GM12878 (cell line): Measurements from ENCODE around the gene PAEP. TPM values are rescaled to one million over a fixed set of nuclear protein-coding genes. Genes with fewer than 3 reads are reported as not detected.

Experiments used
- ATAC-seq: fragments of 200-7000 bp; cut with Tn5 transposase; 3 replicates; pipeline ENCODE4 v1.9.1; 2020; ENCODE audit warnings: mild to moderate bottlenecking, moderate library complexity
- BruUV-seq: library from RNA; stranded (reverse); fragments of 400-500 nt; replicated peaks from 2 replicates; lab custom pipeline; 2021; lab: Mats Ljungman, UMichigan
- CTCF ChIA-PET: fragments of 300-600 bp; sonication (Branson Sonifier 250); formaldehyde crosslinking; extraction: SDS; loops from one replicate; lab custom pipeline; 2021; ENCODE audit warnings: inconsistent platforms; lab: Yijun Ruan, JAX
- POLR2A ChIA-PET: fragments of 350-600 bp; formaldehyde crosslinking; extraction: SDS; loops from one replicate; lab custom pipeline; 2021; ENCODE audit warnings: inconsistent platforms; lab: Charles Lee
- RAD21 ChIA-PET: fragments of 300-600 bp; sonication (Branson Sonifier 250); formaldehyde crosslinking; loops from one replicate; lab custom pipeline; 2023; ENCODE audit warnings: antibody characterized with exemption; ENCODE audit not compliant: unreplicated experiment; lab: Charles Lee
- SMC1A ChIA-PET: fragments of 300-600 bp; sonication (Branson Sonifier 250); formaldehyde crosslinking; loops from one replicate; lab custom pipeline; 2023; ENCODE audit not compliant: unreplicated experiment, uncharacterized antibody; lab: Charles Lee
- DNase-seq: peaks from one replicate; pipeline ENCODE4 v3.0.0-alpha.2; 2011; ENCODE audit warnings: low read depth, low spot score
- FAIRE-seq: peaks from 3 replicates; lab custom pipeline; 2011; peaks lifted over from hg19 to GRCh38; lab: Jason Lieb, UNC
- H2AFZ ChIP-seq: 2 replicates; pipeline ENCODE4 v1.6.0; 2011; ENCODE audit warnings: low read depth, low read length, control low read depth; ENCODE audit not compliant: control insufficient read depth
- H3K27ac ChIP-seq: 2 replicates; pipeline ENCODE4 v1.5.1; 2011; ENCODE audit warnings: control low read depth; ENCODE audit not compliant: control insufficient read depth, insufficient read depth
- H3K27me3 ChIP-seq, 2 experiments: replicated peaks in 1 of 2; 2 replicates each; pipeline versions ENCODE4 v1.6.0 to v1.6.1; 2011; ENCODE audit warnings: low read length in 1 of 2; ENCODE audit not compliant: control insufficient read depth in 2 of 2, insufficient read depth in 2 of 2
- H3K36me3 ChIP-seq, 2 experiments: 2 replicates each; pipeline ENCODE4 v1.5.1; 2011; ENCODE audit warnings: low read length in 1 of 2; ENCODE audit not compliant: control insufficient read depth in 2 of 2, insufficient read depth in 2 of 2
- H3K4me1 ChIP-seq: 2 replicates; pipeline ENCODE4 v1.6.1; 2011; ENCODE audit warnings: mild to moderate bottlenecking, low read length, moderate library complexity, mixed read lengths; ENCODE audit not compliant: control insufficient read depth, insufficient read depth
- H3K4me2 ChIP-seq: 2 replicates; pipeline ENCODE4 v1.6.0; 2011; ENCODE audit warnings: control low read depth; ENCODE audit not compliant: control insufficient read depth, insufficient read depth
- H3K4me3 ChIP-seq: fragments of 200-600 bp; sonication (generic); 2 replicates; pipeline ENCODE4 v1.5.1; 2016
- H3K79me2 ChIP-seq: 2 replicates; pipeline ENCODE4 v1.6.0; 2011; ENCODE audit warnings: low read length; ENCODE audit not compliant: control insufficient read depth, insufficient read depth
- H3K9ac ChIP-seq: 2 replicates; pipeline ENCODE4 v1.8.0; 2011; ENCODE audit warnings: low read length, control low read depth, mixed read lengths; ENCODE audit not compliant: control insufficient read depth, insufficient read depth
- H3K9me3 ChIP-seq: replicated peaks from 3 replicates; pipeline ENCODE4 v1.5.1; 2011; ENCODE audit warnings: mild to moderate bottlenecking, low read length; ENCODE audit not compliant: control insufficient read depth, insufficient read depth
- H4K20me1 ChIP-seq: 2 replicates; pipeline ENCODE4 v1.6.0; 2011; ENCODE audit not compliant: control insufficient read depth, insufficient read depth
- FOXM1 ChIP-seq: IDR thresholded peaks from 2 replicates; pipeline ENCODE4 v1.6.1; 2012; ENCODE audit warnings: low read depth, mild to moderate bottlenecking, inconsistent platforms, low read length, moderate library complexity
- MEF2A ChIP-seq: IDR thresholded peaks from 2 replicates; pipeline ENCODE4 v1.6.1; 2011; ENCODE audit warnings: low read depth, mild to moderate bottlenecking, low read length, moderate library complexity; ENCODE audit not compliant: insufficient read depth
- NR2F1 ChIP-seq: fragments of 450-650 bp; conservative IDR thresholded peaks from 2 replicates; pipeline ENCODE4 v1.6.1; 2017; ENCODE audit warnings: mild to moderate bottlenecking
- RAD21 ChIP-seq: IDR thresholded peaks from 2 replicates; pipeline ENCODE4 v1.6.1; 2011; ENCODE audit warnings: mild to moderate bottlenecking, low read depth, low read length, moderate library complexity; ENCODE audit not compliant: insufficient read depth
- RUNX3 ChIP-seq: IDR thresholded peaks from 2 replicates; pipeline ENCODE4 v1.6.1; 2012; ENCODE audit warnings: low read length, inconsistent platforms
- SPI1 ChIP-seq: IDR thresholded peaks from 2 replicates; pipeline ENCODE4 v1.6.1; 2011; ENCODE audit warnings: low read depth, mild to moderate bottlenecking, low read length, moderate library complexity, borderline replicate concordance; ENCODE audit not compliant: insufficient read depth
- STAT1 ChIP-seq: fragments of 450-650 bp; conservative IDR thresholded peaks from 2 replicates; pipeline ENCODE4 v1.6.1; 2014; ENCODE audit warnings: antibody characterized with exemption, mild to moderate bottlenecking
- SUPT20H ChIP-seq: IDR thresholded peaks from 2 replicates; pipeline ENCODE4 v1.6.1; 2011; ENCODE audit warnings: low read depth, mild to moderate bottlenecking, low read length, moderate library complexity, borderline replicate concordance; ENCODE audit not compliant: control insufficient read depth
- SUZ12 ChIP-seq: fragments of 200-600 bp; sonication (generic); IDR thresholded peaks from one replicate; pipeline ENCODE4 v1.6.1; 2018; ENCODE audit warnings: antibody characterized with exemption, mild to moderate bottlenecking; ENCODE audit not compliant: unreplicated experiment
- TCF12 ChIP-seq: IDR thresholded peaks from 2 replicates; pipeline ENCODE4 v1.6.1; 2011; ENCODE audit warnings: low read depth, mild to moderate bottlenecking, low read length
- ZNF274 ChIP-seq: IDR thresholded peaks from one replicate; pipeline ENCODE4 v1.8.0; 2011; ENCODE audit not compliant: insufficient read length, insufficient read depth
- WGBS: methylation state at CpG from one replicate; pipeline ENCODE4 v1.1.6; 2016; ENCODE audit warnings: low lambda C conversion rate; ENCODE audit not compliant: insufficient replicate concordance, insufficient coverage; ENCODE audit errors: missing lambda C conversion rate; 5-methylcytosine and 5-hydroxymethylcytosine counted together
- in situ Hi-C: fragments of 300-500 bp; cut with MboI; formaldehyde crosslinking; loops from 9 replicates; pipeline ENCODE4 v1.14.3; 2018; ENCODE audit warnings: mixed read lengths
- intact Hi-C: fragments of 100-400 bp; cut with micrococcal nuclease; formaldehyde crosslinking; loops from one replicate; pipeline ENCODE4 v1.14.2; 2022; ENCODE audit not compliant: unreplicated experiment
- polyA plus RNA-seq, 11 experiments: library from polyadenylated mRNA; depleted of rRNA in 4 of 11; unstranded in 6 of 11; stranded (reverse) in 5 of 11; fragments of >200 nt; fragmentation: Nextera tagmentation in 4 of 11; fragmentation: Illumina TruSeq in 1 of 11; extraction: Ambion mirVana in 4 of 11; extraction: Trizol in 1 of 11; gene quantifications; 1 replicate in 1 of 11; 2 replicates in 10 of 11; pipeline versions ENCODE4 v1.2.1 to v1.2.3, GENCODE V29; 2011 to 2016; ENCODE audit warnings: inconsistent platforms in 2 of 11, missing spikeins in 2 of 11, low read depth in 1 of 11
- total RNA-seq, 4 experiments: library from RNA; depleted of rRNA in 3 of 4; stranded (reverse); fragments of >200 nt in 3 of 4; fragmentation: Illumina TruSeq in 1 of 4; extraction: Trizol in 1 of 4; gene quantifications; 2 replicates each; pipeline versions ENCODE4 v1.2.1 to v1.2.3, GENCODE V29; 2013 to 2021
- TF ChIP-seq, protein P1 (sequence below): IDR thresholded peaks from 2 replicates; pipeline ENCODE4 v1.6.1; 2012; ENCODE audit warnings: low read depth, low read length, improper control_type of control experiment
- TF ChIP-seq, protein P2 (sequence below): fragments of 450-650 bp; IDR thresholded peaks from 2 replicates; pipeline ENCODE4 v1.6.1; 2017; ENCODE audit warnings: low read depth, mild to moderate bottlenecking, moderate library complexity
- TF ChIP-seq, protein P3 (sequence below): fragments of 450-650 bp; IDR thresholded peaks from 2 replicates; pipeline ENCODE4 v1.6.1; 2016; ENCODE audit warnings: mild to moderate bottlenecking
- TF ChIP-seq, protein P4 (sequence below): IDR thresholded peaks from 2 replicates; pipeline ENCODE4 v1.6.1; 2012; ENCODE audit warnings: mild to moderate bottlenecking, low read depth, low read length

Gene PAEP
- total and polyA plus RNA-seq, 10 of the 15 experiments (the other 5 are each of a cell fraction or from before 2014, with no cell fraction given) = not detected

DNA sequence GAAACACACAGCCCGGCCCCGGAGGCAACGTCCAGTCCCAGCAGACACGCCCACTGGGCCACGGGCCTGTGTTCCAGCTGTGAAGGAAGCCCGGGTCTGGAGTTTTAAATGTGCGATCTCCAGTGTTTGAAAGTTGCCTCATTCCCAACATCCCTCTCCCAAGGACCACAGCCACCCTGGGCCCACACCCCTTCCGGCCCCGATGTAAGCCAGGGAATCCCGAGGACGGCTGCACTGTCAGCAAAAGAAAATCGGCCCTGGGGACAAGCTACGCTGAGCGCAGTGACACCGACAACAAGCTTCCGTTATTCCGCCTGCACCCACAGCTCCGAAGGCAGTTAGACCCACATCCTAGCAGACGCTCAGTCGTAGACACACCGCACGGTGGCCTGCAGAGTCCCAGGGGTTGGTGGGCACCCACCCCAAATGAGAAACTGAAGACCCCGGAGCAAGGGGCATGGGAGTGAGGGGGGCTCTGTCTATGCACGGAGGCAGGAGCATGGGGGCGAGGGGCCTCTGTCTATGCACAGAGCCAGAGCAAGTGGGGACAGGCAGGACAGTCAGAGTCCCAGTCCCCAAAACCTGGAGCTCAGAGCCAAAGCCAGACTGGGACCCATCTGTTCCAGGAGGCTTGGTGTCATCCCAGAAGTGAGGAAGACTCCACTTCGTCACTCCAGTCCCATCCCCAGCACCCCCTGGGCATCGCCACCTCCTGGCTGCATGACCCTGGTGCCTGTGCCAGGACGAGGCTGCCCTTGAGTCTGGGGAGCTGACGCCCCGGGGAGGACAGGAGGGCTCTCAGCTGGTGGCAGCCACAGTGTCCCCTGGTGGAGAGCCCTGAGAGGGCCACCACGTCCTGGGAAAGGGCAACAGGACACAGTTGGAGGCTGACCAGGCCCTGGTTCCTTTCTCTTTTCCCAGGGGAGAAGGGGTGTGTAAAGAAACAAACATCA is 54.4 kb downstream of the PAEP start:
- no TSS peak for BruUV-seq
- 40% methylated on average over 31 of the region's 31 CpGs for WGBS
- no peak overlapping the region for H3K27ac ChIP-seq
- CTCF ChIA-PET = no interaction called here
- no peak overlapping the region for H3K9ac ChIP-seq
- RAD21 ChIA-PET = no interaction called here
- H3K4me1 ChIP-seq = no peaks in the 10 kb centered on the region
- in situ Hi-C loops = no loop called here
- FAIRE-seq = no peak
- no peaks in the 10 kb centered on the region for H3K36me3 ChIP-seq
- H3K79me2 ChIP-seq = no peaks in the 10 kb centered on the region
- no peaks in the 10 kb centered on the region for H4K20me1 ChIP-seq
- H3K9me3 ChIP-seq = no peaks in the 10 kb centered on the region
- no peak for DNase-seq
- no peak for ATAC-seq
- intact Hi-C loops = no loop called here
- no peak overlapping the region for H2AFZ ChIP-seq
- POLR2A ChIA-PET = no interaction called here
- H3K4me2 ChIP-seq = no peak overlapping the region
- no peaks in the 10 kb centered on the region; a peak in 1 of 4 replicates for H3K27me3 ChIP-seq
- SMC1A ChIA-PET = no interaction called here
- no peak overlapping the region for H3K4me3 ChIP-seq
- no peak for TF ChIP-seq NR2F1
- TF ChIP-seq RAD21 = no peak
- TF ChIP-seq, protein P1, sequence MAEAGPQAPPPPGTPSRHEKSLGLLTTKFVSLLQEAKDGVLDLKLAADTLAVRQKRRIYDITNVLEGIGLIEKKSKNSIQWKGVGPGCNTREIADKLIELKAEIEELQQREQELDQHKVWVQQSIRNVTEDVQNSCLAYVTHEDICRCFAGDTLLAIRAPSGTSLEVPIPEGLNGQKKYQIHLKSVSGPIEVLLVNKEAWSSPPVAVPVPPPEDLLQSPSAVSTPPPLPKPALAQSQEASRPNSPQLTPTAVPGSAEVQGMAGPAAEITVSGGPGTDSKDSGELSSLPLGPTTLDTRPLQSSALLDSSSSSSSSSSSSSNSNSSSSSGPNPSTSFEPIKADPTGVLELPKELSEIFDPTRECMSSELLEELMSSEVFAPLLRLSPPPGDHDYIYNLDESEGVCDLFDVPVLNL = no peak
- no peak for TF ChIP-seq MEF2A
- no peak for TF ChIP-seq SPI1
- no peak for TF ChIP-seq STAT1
- TF ChIP-seq SUZ12 = no peak
- TF ChIP-seq, protein P2, sequence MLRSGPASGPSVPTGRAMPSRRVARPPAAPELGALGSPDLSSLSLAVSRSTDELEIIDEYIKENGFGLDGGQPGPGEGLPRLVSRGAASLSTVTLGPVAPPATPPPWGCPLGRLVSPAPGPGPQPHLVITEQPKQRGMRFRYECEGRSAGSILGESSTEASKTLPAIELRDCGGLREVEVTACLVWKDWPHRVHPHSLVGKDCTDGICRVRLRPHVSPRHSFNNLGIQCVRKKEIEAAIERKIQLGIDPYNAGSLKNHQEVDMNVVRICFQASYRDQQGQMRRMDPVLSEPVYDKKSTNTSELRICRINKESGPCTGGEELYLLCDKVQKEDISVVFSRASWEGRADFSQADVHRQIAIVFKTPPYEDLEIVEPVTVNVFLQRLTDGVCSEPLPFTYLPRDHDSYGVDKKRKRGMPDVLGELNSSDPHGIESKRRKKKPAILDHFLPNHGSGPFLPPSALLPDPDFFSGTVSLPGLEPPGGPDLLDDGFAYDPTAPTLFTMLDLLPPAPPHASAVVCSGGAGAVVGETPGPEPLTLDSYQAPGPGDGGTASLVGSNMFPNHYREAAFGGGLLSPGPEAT = no peak
- TF ChIP-seq, protein P3, sequence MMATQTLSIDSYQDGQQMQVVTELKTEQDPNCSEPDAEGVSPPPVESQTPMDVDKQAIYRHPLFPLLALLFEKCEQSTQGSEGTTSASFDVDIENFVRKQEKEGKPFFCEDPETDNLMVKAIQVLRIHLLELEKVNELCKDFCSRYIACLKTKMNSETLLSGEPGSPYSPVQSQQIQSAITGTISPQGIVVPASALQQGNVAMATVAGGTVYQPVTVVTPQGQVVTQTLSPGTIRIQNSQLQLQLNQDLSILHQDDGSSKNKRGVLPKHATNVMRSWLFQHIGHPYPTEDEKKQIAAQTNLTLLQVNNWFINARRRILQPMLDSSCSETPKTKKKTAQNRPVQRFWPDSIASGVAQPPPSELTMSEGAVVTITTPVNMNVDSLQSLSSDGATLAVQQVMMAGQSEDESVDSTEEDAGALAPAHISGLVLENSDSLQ = no peak
- no peak for TF ChIP-seq TCF12
- TF ChIP-seq FOXM1 = no peak
- TF ChIP-seq RUNX3 = no peak
- no peak for TF ChIP-seq SUPT20H
- TF ChIP-seq ZNF274 = no peak
- TF ChIP-seq, protein P4, sequence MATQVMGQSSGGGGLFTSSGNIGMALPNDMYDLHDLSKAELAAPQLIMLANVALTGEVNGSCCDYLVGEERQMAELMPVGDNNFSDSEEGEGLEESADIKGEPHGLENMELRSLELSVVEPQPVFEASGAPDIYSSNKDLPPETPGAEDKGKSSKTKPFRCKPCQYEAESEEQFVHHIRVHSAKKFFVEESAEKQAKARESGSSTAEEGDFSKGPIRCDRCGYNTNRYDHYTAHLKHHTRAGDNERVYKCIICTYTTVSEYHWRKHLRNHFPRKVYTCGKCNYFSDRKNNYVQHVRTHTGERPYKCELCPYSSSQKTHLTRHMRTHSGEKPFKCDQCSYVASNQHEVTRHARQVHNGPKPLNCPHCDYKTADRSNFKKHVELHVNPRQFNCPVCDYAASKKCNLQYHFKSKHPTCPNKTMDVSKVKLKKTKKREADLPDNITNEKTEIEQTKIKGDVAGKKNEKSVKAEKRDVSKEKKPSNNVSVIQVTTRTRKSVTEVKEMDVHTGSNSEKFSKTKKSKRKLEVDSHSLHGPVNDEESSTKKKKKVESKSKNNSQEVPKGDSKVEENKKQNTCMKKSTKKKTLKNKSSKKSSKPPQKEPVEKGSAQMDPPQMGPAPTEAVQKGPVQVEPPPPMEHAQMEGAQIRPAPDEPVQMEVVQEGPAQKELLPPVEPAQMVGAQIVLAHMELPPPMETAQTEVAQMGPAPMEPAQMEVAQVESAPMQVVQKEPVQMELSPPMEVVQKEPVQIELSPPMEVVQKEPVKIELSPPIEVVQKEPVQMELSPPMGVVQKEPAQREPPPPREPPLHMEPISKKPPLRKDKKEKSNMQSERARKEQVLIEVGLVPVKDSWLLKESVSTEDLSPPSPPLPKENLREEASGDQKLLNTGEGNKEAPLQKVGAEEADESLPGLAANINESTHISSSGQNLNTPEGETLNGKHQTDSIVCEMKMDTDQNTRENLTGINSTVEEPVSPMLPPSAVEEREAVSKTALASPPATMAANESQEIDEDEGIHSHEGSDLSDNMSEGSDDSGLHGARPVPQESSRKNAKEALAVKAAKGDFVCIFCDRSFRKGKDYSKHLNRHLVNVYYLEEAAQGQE = no peak
